ENCODE measurements around the gene STN1.

STN1 gene, protein sequence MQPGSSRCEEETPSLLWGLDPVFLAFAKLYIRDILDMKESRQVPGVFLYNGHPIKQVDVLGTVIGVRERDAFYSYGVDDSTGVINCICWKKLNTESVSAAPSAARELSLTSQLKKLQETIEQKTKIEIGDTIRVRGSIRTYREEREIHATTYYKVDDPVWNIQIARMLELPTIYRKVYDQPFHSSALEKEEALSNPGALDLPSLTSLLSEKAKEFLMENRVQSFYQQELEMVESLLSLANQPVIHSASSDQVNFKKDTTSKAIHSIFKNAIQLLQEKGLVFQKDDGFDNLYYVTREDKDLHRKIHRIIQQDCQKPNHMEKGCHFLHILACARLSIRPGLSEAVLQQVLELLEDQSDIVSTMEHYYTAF

DNA sequence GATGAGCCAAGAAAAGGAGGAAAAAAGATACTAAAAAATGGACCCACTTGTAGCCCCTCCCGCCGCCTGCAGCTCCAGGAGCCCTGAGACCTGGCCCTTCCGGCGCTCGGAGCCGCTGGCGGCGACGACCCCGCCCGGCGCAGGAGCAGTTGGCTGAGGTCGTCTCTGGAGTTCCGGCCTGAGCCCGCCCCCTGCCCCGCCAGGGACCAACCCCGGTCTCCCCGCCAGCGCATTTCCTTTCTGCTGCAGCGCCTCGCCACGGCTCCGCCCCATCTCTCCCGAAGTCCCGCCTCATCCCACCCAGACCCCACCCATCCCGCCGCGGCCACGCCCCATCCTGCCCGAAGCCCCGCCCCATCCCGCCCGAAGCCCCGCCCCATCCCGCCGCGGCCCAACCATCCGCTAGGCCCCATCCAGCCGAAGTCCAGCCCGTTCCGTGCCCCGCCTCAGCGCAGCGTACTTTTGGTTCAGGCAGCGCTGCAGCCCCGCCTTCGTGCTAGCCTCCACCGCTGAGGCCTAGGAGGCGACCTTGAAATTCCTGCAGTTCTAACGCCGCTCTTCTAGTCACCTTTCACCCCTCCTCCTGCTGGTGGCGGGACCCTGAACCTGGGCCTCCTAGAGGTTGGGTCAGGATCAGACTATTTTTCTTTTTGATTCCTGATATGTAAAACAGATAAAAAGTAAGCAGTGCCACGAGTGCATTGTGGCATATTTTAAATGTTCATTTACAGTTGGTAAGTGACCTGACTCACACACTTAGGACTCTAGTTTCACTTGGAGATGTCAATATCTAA, at the start of gene STN1:
Gene STN1 (minus strand): TSS at position 132 of the 794 bp plus-strand sequence. CDS start 590 bp downstream, outside the sequence.
- peak; percentile 97 for DNase-seq

GRCh38 chr10:103967448-103968071, 49.6 kb upstream of the STN1 start:
- peak; percentile 50 for DNase-seq

DNA sequence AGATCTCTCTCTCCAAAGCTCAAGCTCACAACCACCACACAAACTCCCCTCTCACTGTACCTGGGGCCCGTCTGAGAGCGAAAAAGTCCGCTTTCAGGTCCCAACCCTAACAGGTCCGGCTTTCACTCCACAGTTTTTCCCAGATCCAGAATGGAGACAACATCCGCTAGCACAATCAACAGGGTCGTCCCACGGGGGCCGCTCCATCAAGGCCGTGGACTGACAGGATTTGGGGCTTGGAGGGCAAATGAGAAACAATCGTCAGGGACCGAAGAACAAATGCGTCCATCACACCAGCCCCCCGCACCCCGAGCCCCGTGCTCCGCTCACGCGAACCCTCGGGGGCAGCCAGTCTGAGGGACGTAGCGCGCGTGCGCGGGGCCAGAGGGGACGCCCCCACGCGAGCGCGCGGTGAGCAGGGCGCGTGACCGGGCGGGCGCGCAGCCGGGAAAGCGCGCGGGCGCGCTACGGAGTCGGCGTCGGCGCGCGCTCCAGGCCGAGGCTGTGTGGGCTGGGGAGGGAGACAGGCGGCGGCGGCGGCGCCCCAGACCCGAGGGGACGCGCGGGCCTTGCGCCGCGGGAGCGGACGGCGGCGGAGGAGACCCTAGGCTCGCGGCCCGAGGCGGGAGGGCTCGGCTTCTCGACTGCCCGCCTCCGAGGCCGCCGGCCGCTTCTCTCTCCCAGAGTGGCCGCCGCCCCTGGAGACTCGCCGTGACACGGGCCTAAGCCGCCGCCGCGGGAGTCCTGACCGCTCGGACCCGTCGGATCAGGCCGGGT, 48.9 kb upstream of the STN1 start, which contains the start of gene SLK:
Gene SLK (plus strand): TSS at position 470 of the 777 bp plus-strand sequence. CDS start 606 bp downstream, outside the sequence.
- peak; percentile 88 for DNase-seq

DNA sequence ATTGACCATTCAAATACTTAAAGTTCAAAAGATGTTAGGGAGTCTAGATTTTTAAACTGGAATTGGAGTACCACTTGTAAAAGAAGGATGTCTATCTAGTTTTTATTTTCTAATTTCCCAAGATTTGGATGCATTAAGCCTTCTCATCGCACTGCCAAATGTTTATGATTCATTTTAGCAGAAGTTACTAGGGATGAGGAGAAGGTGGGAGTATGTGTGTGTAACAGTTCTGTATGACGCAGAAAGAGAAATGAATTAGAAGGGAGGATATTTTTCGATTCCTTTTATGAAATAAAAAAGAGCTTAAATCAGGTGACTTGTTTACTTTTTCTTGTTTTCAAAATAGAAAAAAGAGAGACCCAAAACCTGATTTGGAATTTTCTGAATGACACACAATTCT, 42.1 kb upstream of the STN1 start:
- DNase-seq = peak; percentile 20

GRCh38 chr10:103958996-103959395, 41.0 kb upstream of the STN1 start:
- peak; percentile 39 for DNase-seq

DNA sequence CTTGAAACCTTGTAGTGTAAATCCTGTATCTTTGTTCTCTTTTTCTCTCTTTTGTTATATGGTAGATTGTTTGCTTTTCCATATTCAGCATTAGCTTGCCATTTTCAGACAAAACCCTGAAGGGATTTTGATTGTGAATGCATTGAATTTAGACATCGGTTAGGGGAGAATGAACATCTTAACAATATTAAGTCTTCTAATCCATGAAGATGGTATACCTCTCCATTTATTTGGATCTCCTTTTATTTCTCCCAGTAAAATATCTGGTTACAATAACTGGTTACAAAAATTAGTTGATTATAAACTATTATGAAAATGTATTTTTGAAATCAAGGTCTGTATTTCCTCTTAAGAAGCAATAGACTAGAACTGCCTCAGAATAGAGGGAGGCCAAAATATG, 36.6 kb upstream of the STN1 start:
- DNase-seq = no peak

- no peak for DNase-seq
Observed at GRCh38 chr10:103951942-103952341, 34.0 kb upstream of the STN1 start.

DNA sequence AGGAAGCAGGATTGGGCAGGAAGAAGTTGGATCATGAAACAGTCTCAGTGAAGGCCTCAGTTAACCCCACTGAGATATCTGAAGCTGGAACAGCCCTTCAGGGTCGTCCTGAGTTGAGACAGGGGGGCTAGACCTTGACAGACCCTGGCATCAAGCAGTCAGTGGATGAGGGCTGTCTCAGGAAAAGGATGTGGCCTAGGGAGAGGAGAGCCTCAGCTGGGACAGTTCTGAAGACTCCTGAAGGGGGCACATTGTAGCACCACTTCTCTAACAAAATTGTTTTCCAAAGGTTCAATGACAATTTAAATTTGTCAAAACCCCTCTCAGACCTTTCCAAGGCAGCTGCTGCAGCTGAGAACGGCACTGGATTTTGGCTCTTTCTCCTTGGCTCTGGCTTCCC, 33.2 kb upstream of the STN1 start:
- no peak for DNase-seq

GRCh38 chr10:103949728-103950127, 31.7 kb upstream of the STN1 start:
- no peak for DNase-seq

- DNase-seq = no peak
Observed at GRCh38 chr10:103947799-103948516, 30.0 kb upstream of the STN1 start.

DNA sequence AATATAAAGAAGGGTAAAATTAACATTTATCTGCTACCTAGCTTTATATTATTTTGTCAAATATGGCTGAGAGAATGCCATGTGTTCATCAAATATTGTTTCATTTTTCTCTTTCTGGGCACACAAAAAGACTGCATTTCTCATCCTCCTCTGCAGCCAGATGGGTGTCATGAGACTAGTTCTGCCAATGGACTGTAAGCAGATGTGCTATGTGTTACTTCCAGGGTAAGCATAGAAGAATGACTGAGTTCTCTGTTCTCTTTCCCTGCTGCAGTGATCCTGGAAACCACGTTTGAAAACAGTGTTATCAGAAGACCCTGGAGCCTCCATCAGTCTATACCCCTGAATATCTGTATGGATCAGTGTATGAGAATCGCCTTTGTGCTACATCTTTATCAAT, 24.9 kb upstream of the STN1 start:
- peak; percentile 1 for DNase-seq

GRCh38 chr10:103941801-103942200, 23.8 kb upstream of the STN1 start:
- DNase-seq = no peak

- no peak for DNase-seq
Observed at GRCh38 chr10:103939522-103939921, 21.5 kb upstream of the STN1 start.

DNA sequence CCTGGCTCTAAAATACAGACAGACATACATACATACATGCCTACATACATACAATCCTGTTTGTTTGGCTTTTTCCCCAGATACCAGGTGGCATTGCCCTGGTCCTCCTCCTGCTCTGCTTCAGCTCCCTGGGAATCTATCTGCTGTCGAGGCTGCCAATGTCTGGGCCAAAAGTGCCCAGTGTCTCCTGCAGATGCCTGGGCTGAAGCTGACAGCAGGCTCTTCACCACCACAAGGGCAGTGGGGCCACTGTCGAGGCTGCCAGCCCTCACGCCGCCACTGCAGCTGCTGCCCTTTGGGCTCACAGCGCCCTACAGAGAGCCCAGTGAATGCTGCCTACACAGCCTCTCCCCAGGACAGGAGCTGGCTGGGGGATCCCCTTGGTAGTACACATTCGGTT, 18.0 kb upstream of the STN1 start:
- DNase-seq = no peak

- DNase-seq = no peak
Observed at GRCh38 chr10:103934308-103934707, 16.3 kb upstream of the STN1 start.

GRCh38 chr10:103933557-103934121, 15.7 kb upstream of the STN1 start:
- DNase-seq = no peak

DNA sequence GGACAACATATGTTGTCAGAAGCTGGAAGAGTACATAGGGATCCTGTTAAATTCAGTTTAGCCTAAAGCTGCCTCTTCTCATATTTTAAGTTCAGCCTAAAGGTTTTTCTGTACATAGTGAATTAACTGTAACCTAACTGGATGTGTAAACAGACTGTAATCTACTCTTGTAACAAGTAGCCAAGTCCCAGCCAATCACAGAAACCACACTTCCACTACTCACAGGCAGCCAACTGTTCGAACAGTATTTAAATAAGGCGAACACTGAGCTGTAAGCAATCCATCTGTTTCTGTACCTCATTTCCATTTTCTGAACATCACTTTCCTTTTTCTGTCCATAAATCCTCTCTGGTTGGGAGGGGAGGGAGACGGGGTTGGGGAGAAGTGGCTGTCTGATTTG, 15.0 kb upstream of the STN1 start:
- DNase-seq = no peak

GRCh38 chr10:103932271-103932670, 14.3 kb upstream of the STN1 start:
- DNase-seq = no peak

- DNase-seq = no peak
Observed at GRCh38 chr10:103931603-103932002, 13.6 kb upstream of the STN1 start.

- no peak for DNase-seq
Observed at GRCh38 chr10:103930881-103931280, 12.9 kb upstream of the STN1 start.

- DNase-seq = no peak
Observed at GRCh38 chr10:103930449-103930848, 12.5 kb upstream of the STN1 start.
